Activated naive CD8-positive, alpha-beta T cell treated with anti-CD3 and anti-CD28 coated beads, Interleukin-2, amount 10 ng/mL, durations not matched to agents 7 days and 5 days (primary cell): Measurements from ENCODE around the gene PAX7. TPM values are rescaled to one million over a fixed set of nuclear protein-coding genes. Genes with fewer than 3 reads are reported as not detected.
A peak's percentile ranks its signal among the peaks of the same experiment; 100 is the strongest.

Source experiments
- ATAC-seq: fragments of 150-1000 bp; cut with Tn5 transposase; one replicate; pipeline ENCODE4 v1.10.0; 2021; ENCODE audit warnings: low read depth, moderate library complexity
- POLR2A ChIA-PET: fragments of 350-600 bp; sonication (Branson Sonifier 250); formaldehyde crosslinking; loops from one replicate; lab custom pipeline; 2021; ENCODE audit warnings: antibody characterized with exemption; lab: Charles Lee
- DNase-seq: peaks from one replicate; pipeline ENCODE4 v3.0.0; 2021
- H3K27ac Mint-ChIP-seq: one replicate; pipeline ENCODE4 v1.8.0; 2022; ENCODE audit warnings: mild to moderate bottlenecking, mixed read lengths
- H3K27me3 Mint-ChIP-seq: one replicate; pipeline ENCODE4 v1.8.0; 2022; ENCODE audit warnings: mild to moderate bottlenecking, moderate library complexity, mixed read lengths
- H3K36me3 Mint-ChIP-seq: one replicate; pipeline ENCODE4 v1.8.0; 2021; ENCODE audit warnings: mild to moderate bottlenecking, mixed read lengths
- H3K4me1 Mint-ChIP-seq: one replicate; pipeline ENCODE4 v1.8.0; 2021; ENCODE audit warnings: mixed read lengths
- H3K4me3 Mint-ChIP-seq: one replicate; pipeline ENCODE4 v1.8.0; 2022; ENCODE audit warnings: mild to moderate bottlenecking, moderate library complexity, mixed read lengths
- H3K9me3 Mint-ChIP-seq: one replicate; pipeline ENCODE4 v1.8.0; 2021; ENCODE audit warnings: mixed read lengths
- total RNA-seq, 2 experiments: library from RNA; stranded (reverse); gene quantifications; one replicate each; pipeline ENCODE4 v1.2.3, GENCODE V29; 2021

The PAX7 gene
- total RNA-seq, 2 experiments from 2014 or later, result not detected

DNA sequence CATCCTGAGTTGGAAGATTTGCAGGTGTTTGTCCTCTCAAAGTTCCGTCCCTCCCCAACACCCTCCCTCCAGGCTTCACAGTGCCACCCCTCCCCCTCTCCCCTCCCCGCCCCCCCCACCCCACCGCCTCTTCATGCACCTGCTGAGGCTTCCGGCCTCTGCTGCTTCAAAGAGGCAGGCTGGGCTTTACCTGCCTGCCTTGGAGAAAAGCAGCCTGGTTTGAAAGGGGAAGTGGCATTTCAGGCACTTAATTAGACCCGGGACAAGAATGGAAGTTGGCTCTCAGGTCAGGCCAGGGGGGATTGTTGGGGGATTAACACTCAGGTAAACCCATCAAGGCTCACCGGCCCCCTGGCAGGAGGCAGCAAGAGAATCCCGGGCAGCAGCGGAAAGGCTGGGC lies 21.1 kb downstream of the PAX7 start:
- no peaks in the 10 kb centered on the region for H3K36me3 Mint-ChIP-seq
- H3K27ac Mint-ChIP-seq, result no peak overlapping the region
- peaks cover 8% of the 10 kb centered on the region for H3K4me1 Mint-ChIP-seq
- no peaks in the 10 kb centered on the region for H3K9me3 Mint-ChIP-seq
- H3K4me3 Mint-ChIP-seq, result no peak overlapping the region
- ATAC-seq (no peak), DNase-seq (no peak)
- POLR2A ChIA-PET, result no interaction called here
- peaks cover 58% of the 10 kb centered on the region for H3K27me3 Mint-ChIP-seq

DNA sequence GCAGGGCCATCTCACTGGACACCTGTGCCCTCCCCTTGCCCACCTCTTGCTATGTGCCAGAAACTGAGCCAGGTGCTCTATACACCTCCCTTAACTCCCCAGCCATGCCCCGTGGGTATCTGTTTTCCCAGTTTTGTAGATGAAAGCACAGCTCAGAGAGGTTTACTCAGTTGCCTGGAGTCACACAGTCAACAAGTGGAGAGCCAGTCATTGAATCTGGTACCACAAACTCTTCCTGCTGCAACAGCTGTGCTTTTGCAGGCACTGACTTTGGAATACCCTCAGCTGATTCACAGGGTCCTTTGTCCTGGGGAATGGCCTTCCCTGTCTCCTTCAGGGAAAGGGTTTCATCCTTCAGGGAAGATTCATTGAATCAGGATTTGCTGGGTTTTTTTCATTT lies 22.1 kb downstream of the PAX7 start:
- Mint-ChIP-seq H3K4me3 (no peak overlapping the region), H3K36me3 (no peaks in the 10 kb centered on the region), H3K4me1 (peaks cover 8% of the 10 kb centered on the region), H3K27me3 (peaks cover 54% of the 10 kb centered on the region), H3K9me3 (no peaks in the 10 kb centered on the region), H3K27ac (no peak overlapping the region)
- DNase-seq (no peak), ATAC-seq (no peak)
- POLR2A ChIA-PET, result no interaction called here

GRCh38 chr1:18653367-18653766 lies 22.7 kb downstream of the PAX7 start:
- H3K4me1 Mint-ChIP-seq, result peaks cover 8% of the 10 kb centered on the region
- H3K4me3 Mint-ChIP-seq, result peak overlapping the region; percentile 43
- ATAC-seq (no peak), DNase-seq (no peak)
- POLR2A ChIA-PET, result no interaction called here
- H3K36me3 Mint-ChIP-seq, result no peaks in the 10 kb centered on the region
- H3K9me3 Mint-ChIP-seq, result no peaks in the 10 kb centered on the region
- peaks cover 48% of the 10 kb centered on the region for H3K27me3 Mint-ChIP-seq
- H3K27ac Mint-ChIP-seq, result no peak overlapping the region

DNA sequence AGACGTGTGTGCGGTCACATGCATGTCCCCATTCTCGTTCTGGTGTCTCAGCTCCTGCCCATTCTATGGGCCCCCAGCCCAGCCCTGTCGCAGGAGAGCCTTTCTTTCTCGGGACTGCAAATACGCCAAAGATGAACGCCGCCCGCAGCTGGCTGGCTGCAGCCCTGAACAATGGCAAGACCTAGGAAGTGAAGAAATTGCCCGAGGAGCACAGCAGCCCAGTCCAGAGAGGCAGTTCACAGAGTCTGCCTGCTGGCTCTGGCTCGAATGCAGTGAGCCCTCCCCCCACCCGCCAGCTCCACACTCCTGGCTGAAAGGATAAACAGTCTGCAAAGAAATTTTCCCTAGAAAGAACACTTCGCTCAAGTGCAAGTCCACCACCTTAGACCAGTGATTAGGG lies 23.3 kb downstream of the PAX7 start:
- peaks cover 8% of the 10 kb centered on the region for H3K4me1 Mint-ChIP-seq
- H3K27ac Mint-ChIP-seq, result no peak overlapping the region
- no peak overlapping the region for H3K4me3 Mint-ChIP-seq
- no peaks in the 10 kb centered on the region for H3K36me3 Mint-ChIP-seq
- POLR2A ChIA-PET, result no interaction called here
- peaks cover 43% of the 10 kb centered on the region for H3K27me3 Mint-ChIP-seq
- DNase-seq (no peak), ATAC-seq (no peak)
- no peaks in the 10 kb centered on the region for H3K9me3 Mint-ChIP-seq

DNA sequence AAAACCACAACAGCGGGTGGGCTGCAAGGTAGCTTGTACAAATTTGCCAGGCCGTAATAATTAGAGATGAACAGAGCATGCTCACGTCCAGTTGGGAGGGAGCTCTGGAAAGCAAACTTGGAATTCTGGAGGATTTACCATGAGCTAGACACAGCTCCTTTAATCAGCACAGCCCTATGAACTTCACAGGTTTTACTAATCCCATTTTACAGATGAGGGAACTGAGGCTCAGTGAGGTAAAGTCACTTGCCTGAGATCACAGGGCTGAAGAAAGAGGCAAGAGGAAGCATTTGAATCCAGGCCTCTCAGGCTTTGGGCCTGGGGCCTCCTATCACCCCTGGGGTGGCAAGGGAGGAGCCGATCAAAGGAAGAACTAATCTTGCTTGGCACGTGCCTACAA lies 24.0 kb downstream of the PAX7 start:
- H3K27ac Mint-ChIP-seq, result no peak overlapping the region
- DNase-seq (no peak), ATAC-seq (no peak)
- no peaks in the 10 kb centered on the region for H3K9me3 Mint-ChIP-seq
- H3K4me1 Mint-ChIP-seq, result peaks cover 8% of the 10 kb centered on the region
- no peaks in the 10 kb centered on the region for H3K36me3 Mint-ChIP-seq
- no peak overlapping the region for H3K4me3 Mint-ChIP-seq
- H3K27me3 Mint-ChIP-seq, result peaks cover 38% of the 10 kb centered on the region
- POLR2A ChIA-PET, result no interaction called here

- no peak overlapping the region for H3K27ac Mint-ChIP-seq
- H3K4me1 Mint-ChIP-seq, result peaks cover 8% of the 10 kb centered on the region
- H3K9me3 Mint-ChIP-seq, result no peaks in the 10 kb centered on the region
- no peaks in the 10 kb centered on the region for H3K36me3 Mint-ChIP-seq
- POLR2A ChIA-PET, result no interaction called here
- ATAC-seq, result no peak
- H3K27me3 Mint-ChIP-seq, result peaks cover 17% of the 10 kb centered on the region
- H3K4me3 Mint-ChIP-seq, result no peak overlapping the region
- DNase-seq, result no peak
These were observed 27.0 kb downstream of the PAX7 start for GRCh38 chr1:18657506-18658201.

DNA sequence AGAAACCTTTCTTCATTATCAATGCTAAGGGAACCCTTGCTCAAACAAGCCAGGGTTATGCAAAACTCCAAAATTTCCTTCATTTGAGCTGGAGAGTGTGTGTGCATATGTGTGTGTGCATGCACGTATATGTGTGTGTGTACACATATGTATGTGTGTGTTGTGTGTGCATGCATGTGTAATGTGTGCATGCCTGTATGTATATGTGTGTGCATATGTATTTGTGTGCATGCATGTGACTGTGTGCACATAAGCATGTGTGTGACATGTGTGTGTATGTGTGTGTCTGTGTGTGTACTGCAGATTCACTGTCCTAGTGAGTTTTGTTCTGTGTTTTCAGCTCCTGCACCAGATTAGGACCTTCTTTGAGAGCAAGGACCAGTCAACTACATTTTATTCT lies 28.2 kb downstream of the PAX7 start:
- H3K4me3 Mint-ChIP-seq, result no peak overlapping the region
- H3K36me3 Mint-ChIP-seq, result no peaks in the 10 kb centered on the region
- DNase-seq (no peak), ATAC-seq (no peak)
- no peaks in the 10 kb centered on the region for H3K9me3 Mint-ChIP-seq
- H3K4me1 Mint-ChIP-seq, result peaks cover 1% of the 10 kb centered on the region
- no peak overlapping the region for H3K27ac Mint-ChIP-seq
- peaks cover 8% of the 10 kb centered on the region for H3K27me3 Mint-ChIP-seq
- POLR2A ChIA-PET, result no interaction called here

DNA sequence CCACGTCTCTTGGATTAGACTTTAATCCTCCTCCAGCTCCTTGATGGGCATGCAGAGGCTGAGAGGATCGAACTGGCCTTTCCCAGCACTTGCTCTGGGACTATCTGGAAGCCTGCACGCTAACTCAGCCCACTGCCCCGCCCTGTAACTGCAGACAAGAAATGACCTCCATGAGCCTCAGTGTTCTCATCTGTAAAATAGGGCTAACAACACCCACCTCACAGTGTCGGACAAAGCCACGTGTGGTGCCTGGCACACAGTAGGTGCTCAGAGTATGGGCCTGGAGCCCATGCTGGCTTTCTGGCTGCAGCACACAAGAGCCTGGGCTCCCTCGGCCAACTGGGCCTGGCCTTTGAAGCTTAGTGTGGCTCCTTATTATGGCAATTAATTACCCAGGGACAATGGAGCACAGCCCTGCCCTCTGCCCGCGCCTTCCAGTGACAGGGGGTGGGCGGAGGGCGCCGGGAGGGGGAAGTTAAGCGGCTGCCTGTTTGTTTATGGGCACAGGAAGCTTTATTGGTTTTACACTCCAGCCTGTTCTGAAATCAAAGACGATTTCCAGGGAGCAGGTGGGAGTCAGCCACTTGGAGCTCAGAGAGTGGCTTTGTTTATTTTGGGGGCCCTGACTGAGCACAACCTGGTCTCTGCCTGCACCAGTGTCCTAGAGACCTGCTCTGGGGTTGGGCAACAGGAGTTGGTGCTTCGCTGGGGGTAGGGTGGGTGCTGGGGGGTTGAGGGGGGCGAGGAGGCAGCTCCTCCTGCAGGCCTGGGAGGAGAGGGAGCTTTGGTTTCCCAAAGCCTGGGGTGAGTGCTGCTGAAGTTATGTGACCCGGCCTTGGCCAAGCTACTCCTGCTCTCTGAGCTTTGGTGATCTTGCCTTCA lies 31.0 kb downstream of the PAX7 start:
- H3K9me3 Mint-ChIP-seq, result no peaks in the 10 kb centered on the region
- POLR2A ChIA-PET, result no interaction called here

GRCh38 chr1:18662286-18662639 lies 31.6 kb downstream of the PAX7 start:
- H3K27ac Mint-ChIP-seq, result no peak overlapping the region
- POLR2A ChIA-PET, result no interaction called here
- H3K9me3 Mint-ChIP-seq, result no peaks in the 10 kb centered on the region
- no peak overlapping the region for H3K4me3 Mint-ChIP-seq
- DNase-seq (no peak), ATAC-seq (no peak)
- H3K4me1 Mint-ChIP-seq, result peaks cover 9% of the 10 kb centered on the region
- no peaks in the 10 kb centered on the region for H3K36me3 Mint-ChIP-seq
- peaks cover 4% of the 10 kb centered on the region for H3K27me3 Mint-ChIP-seq

More for the DNA sequence above, 31.0 kb downstream of the PAX7 start:
- peaks cover 3% of the 10 kb centered on the region for H3K4me1 Mint-ChIP-seq
- DNase-seq (no peak), ATAC-seq (no peak)
- no peaks in the 10 kb centered on the region for H3K36me3 Mint-ChIP-seq
- no peak overlapping the region for H3K27ac Mint-ChIP-seq
- H3K27me3 Mint-ChIP-seq, result peaks cover 6% of the 10 kb centered on the region
- H3K4me3 Mint-ChIP-seq, result no peak overlapping the region

DNA sequence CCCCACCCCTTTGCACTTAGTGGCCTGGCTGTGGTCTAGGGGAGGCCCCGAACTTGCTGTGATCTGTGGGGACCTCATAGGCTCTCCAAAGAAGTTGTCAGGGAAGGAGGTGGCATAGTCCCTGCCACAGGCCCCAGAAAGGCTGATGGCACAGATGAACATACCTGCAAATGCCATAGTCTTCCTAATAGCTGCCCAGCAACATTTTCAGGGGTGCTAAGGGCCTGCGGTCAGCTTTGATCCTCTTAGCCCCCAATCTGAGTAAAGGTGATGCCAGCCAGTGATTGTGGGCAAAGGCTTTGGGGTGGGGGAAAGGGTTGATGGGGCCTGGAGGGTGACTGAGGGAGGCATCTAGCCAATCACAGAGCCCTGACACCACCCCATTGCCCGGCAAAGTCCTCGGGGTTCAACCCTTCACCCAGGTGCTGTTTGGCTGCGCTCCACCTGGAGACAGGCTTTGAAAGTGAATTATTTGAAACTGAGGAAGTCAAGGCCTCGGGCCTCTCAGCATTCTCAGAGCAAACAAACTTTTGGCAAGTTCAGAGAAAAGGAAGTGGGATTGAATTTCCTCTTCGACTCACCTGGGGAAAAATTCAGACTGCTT lies 35.8 kb downstream of the PAX7 start:
- Mint-ChIP-seq H3K4me1 (peaks cover 7% of the 10 kb centered on the region), H3K4me3 (no peak overlapping the region), H3K9me3 (no peaks in the 10 kb centered on the region), H3K36me3 (no peaks in the 10 kb centered on the region), H3K27ac (no peak overlapping the region), H3K27me3 (no peaks in the 10 kb centered on the region)
- no peak for ATAC-seq
- no peak for DNase-seq
- POLR2A ChIA-PET, result no interaction called here

- POLR2A ChIA-PET, result no interaction called here
- Mint-ChIP-seq H3K36me3 (no peaks in the 10 kb centered on the region), H3K27me3 (no peaks in the 10 kb centered on the region), H3K4me1 (peaks cover 7% of the 10 kb centered on the region), H3K27ac (no peak overlapping the region), H3K4me3 (no peak overlapping the region), H3K9me3 (no peaks in the 10 kb centered on the region)
- ATAC-seq (no peak), DNase-seq (no peak)
These were observed 36.7 kb downstream of the PAX7 start for GRCh38 chr1:18667333-18667732.

- H3K36me3 Mint-ChIP-seq, result no peaks in the 10 kb centered on the region
- H3K4me3 Mint-ChIP-seq, result no peak overlapping the region
- H3K27me3 Mint-ChIP-seq, result no peaks in the 10 kb centered on the region
- H3K27ac Mint-ChIP-seq, result no peak overlapping the region
- H3K9me3 Mint-ChIP-seq, result no peaks in the 10 kb centered on the region
- DNase-seq, result no peak
- H3K4me1 Mint-ChIP-seq, result peaks cover 7% of the 10 kb centered on the region
- POLR2A ChIA-PET, result no interaction called here
- no peak for ATAC-seq
These were observed 37.4 kb downstream of the PAX7 start for GRCh38 chr1:18668046-18668445.

- POLR2A ChIA-PET, result no interaction called here
- Mint-ChIP-seq H3K36me3 (no peaks in the 10 kb centered on the region), H3K27ac (no peak overlapping the region), H3K9me3 (no peaks in the 10 kb centered on the region), H3K4me1 (peaks cover 7% of the 10 kb centered on the region), H3K4me3 (no peak overlapping the region), H3K27me3 (peaks cover 6% of the 10 kb centered on the region)
- no peak for ATAC-seq
- no peak for DNase-seq
These were observed 38.2 kb downstream of the PAX7 start for GRCh38 chr1:18668750-18669404.
